Activated CD4-positive, alpha-beta T cell treated with anti-CD3 and anti-CD28 coated beads, Interleukin-2, amount 10 ng/mL, durations not matched to agents 7 days and 5 days (primary cell): ENCODE measurements around the gene MATK. TPM values are rescaled to one million over a fixed set of nuclear protein-coding genes. Genes with fewer than 3 reads are reported as not detected.

ENCODE experiments used
- CTCF ChIA-PET: fragments of 350-600 bp; sonication (Branson Sonifier 250); formaldehyde crosslinking; loops from one replicate; lab custom pipeline; 2021; ENCODE audit warnings: antibody characterized with exemption; lab: Charles Lee
- POLR2A ChIA-PET: fragments of 350-600 bp; sonication (Branson Sonifier 250); formaldehyde crosslinking; loops from one replicate; lab custom pipeline; 2021; ENCODE audit warnings: antibody characterized with exemption; lab: Charles Lee
- DNase-seq: peaks from one replicate; pipeline ENCODE4 v3.0.0-alpha.2; 2020
- H3K27ac Mint-ChIP-seq: one replicate; pipeline ENCODE4 v1.8.0; 2021; ENCODE audit warnings: mild to moderate bottlenecking, moderate library complexity, mixed read lengths
- H3K27me3 Mint-ChIP-seq: one replicate; pipeline ENCODE4 v1.8.0; 2021; ENCODE audit warnings: mixed read lengths
- H3K36me3 Mint-ChIP-seq: one replicate; pipeline ENCODE4 v1.8.0; 2021; ENCODE audit warnings: low read depth, mixed read lengths
- H3K4me1 Mint-ChIP-seq: one replicate; pipeline ENCODE4 v1.8.0; 2021; ENCODE audit warnings: mixed read lengths
- H3K4me3 Mint-ChIP-seq: one replicate; pipeline ENCODE4 v1.8.0; 2021; ENCODE audit warnings: mild to moderate bottlenecking, moderate library complexity, mixed read lengths
- H3K9me3 Mint-ChIP-seq: one replicate; pipeline ENCODE4 v1.8.0; 2021; ENCODE audit warnings: mixed read lengths
- total RNA-seq, 2 experiments: library from RNA; stranded (reverse); gene quantifications; one replicate each; pipeline ENCODE4 v1.2.3, GENCODE V29; 2021

Gene MATK
- total RNA-seq, 2 experiments from 2014 or later: 14.8 to 18.3 TPM

GRCh38 chr19:3813473-3814392, 27.6 kb upstream of the MATK start:
- DNase-seq: peak; percentile 21

GRCh38 chr19:3810708-3811355, 24.7 kb upstream of the MATK start:
- ChIA-PET POLR2A (no interaction called here), CTCF (interaction anchor here (1.8 kb wide), 1 partner anchor 48 kb away, joined by 4 read pairs; the partner anchor contains the start of gene MRPL54)
- Mint-ChIP-seq H3K36me3 (peaks cover 4% of the 10 kb centered on the region), H3K4me1 (peaks cover 32% of the 10 kb centered on the region), H3K9me3 (peaks cover 7% of the 10 kb centered on the region), H3K27ac (no peak overlapping the region), H3K4me3 (no peak overlapping the region), H3K27me3 (no peaks in the 10 kb centered on the region)
- no peak for DNase-seq

More at GRCh38 chr19:3813473-3814392, 27.6 kb upstream of the MATK start:
- POLR2A ChIA-PET: no interaction called here
- Mint-ChIP-seq H3K27ac (peak overlapping the region; percentile 96), H3K9me3 (no peaks in the 10 kb centered on the region), H3K4me3 (peak overlapping the region; percentile 51), H3K27me3 (no peaks in the 10 kb centered on the region), H3K36me3 (peaks cover 4% of the 10 kb centered on the region), H3K4me1 (peaks cover 42% of the 10 kb centered on the region)
- CTCF ChIA-PET: interaction anchor here (0.6 to 2.5 kb wide), 3 partner anchors 8 to 159 kb away, joined by 3 to 20 read pairs (median 4); no protein-coding TSS in a partner anchor

- DNase-seq: no peak
- H3K36me3 Mint-ChIP-seq: peaks cover 4% of the 10 kb centered on the region
- H3K4me1 Mint-ChIP-seq: peaks cover 34% of the 10 kb centered on the region
- peak overlapping the region; percentile 13 for H3K27ac Mint-ChIP-seq
- CTCF ChIA-PET: interaction anchor here (1.2 to 1.8 kb wide), 2 partner anchors 10 to 48 kb away, joined by 4 read pairs; partner anchors contain the start of gene MRPL54
- no peak overlapping the region for H3K4me3 Mint-ChIP-seq
- peaks cover 7% of the 10 kb centered on the region for H3K9me3 Mint-ChIP-seq
- POLR2A ChIA-PET: no interaction called here
- no peaks in the 10 kb centered on the region for H3K27me3 Mint-ChIP-seq
These were observed 23.9 kb upstream of the MATK start for GRCh38 chr19:3809881-3810707.

GRCh38 chr19:3808420-3809143, 22.4 kb upstream of the MATK start:
- H3K27ac Mint-ChIP-seq: peak overlapping the region; percentile 80
- no peaks in the 10 kb centered on the region for H3K27me3 Mint-ChIP-seq
- POLR2A ChIA-PET: no interaction called here
- no peak overlapping the region for H3K4me3 Mint-ChIP-seq
- DNase-seq: no peak
- peaks cover 7% of the 10 kb centered on the region for H3K9me3 Mint-ChIP-seq
- peaks cover 4% of the 10 kb centered on the region for H3K36me3 Mint-ChIP-seq
- CTCF ChIA-PET: interaction anchor here (0.6 to 1.2 kb wide), 4 partner anchors 8 to 179 kb away, joined by 3 to 4 read pairs (median 4); no protein-coding TSS in a partner anchor
- peaks cover 24% of the 10 kb centered on the region for H3K4me1 Mint-ChIP-seq

GRCh38 chr19:3807574-3808354, 21.6 kb upstream of the MATK start:
- H3K4me3 Mint-ChIP-seq: no peak overlapping the region
- peaks cover 7% of the 10 kb centered on the region for H3K9me3 Mint-ChIP-seq
- peaks cover 4% of the 10 kb centered on the region for H3K36me3 Mint-ChIP-seq
- POLR2A ChIA-PET: no interaction called here
- CTCF ChIA-PET: interaction anchor here (1.2 kb wide), 1 partner anchor 14 kb away, joined by 4 read pairs; no protein-coding TSS in a partner anchor
- peak overlapping the region; percentile 80 for H3K27ac Mint-ChIP-seq
- no peak for DNase-seq
- no peaks in the 10 kb centered on the region for H3K27me3 Mint-ChIP-seq
- H3K4me1 Mint-ChIP-seq: peaks cover 18% of the 10 kb centered on the region

GRCh38 chr19:3807131-3807480, 20.9 kb upstream of the MATK start:
- peaks cover 14% of the 10 kb centered on the region for H3K4me1 Mint-ChIP-seq
- H3K36me3 Mint-ChIP-seq: no peaks in the 10 kb centered on the region
- H3K4me3 Mint-ChIP-seq: no peak overlapping the region
- POLR2A ChIA-PET: no interaction called here
- peaks cover 7% of the 10 kb centered on the region for H3K9me3 Mint-ChIP-seq
- CTCF ChIA-PET: no interaction called here
- DNase-seq: no peak
- H3K27me3 Mint-ChIP-seq: no peaks in the 10 kb centered on the region
- no peak overlapping the region for H3K27ac Mint-ChIP-seq

GRCh38 chr19:3805859-3806258, 19.7 kb upstream of the MATK start:
- CTCF ChIA-PET: no interaction called here
- POLR2A ChIA-PET: no interaction called here
- H3K27ac Mint-ChIP-seq: no peak overlapping the region
- no peak for DNase-seq
- no peak overlapping the region for H3K4me3 Mint-ChIP-seq
- no peaks in the 10 kb centered on the region for H3K36me3 Mint-ChIP-seq
- H3K27me3 Mint-ChIP-seq: peaks cover 2% of the 10 kb centered on the region
- peaks cover 22% of the 10 kb centered on the region for H3K4me1 Mint-ChIP-seq
- peaks cover 7% of the 10 kb centered on the region for H3K9me3 Mint-ChIP-seq

- peaks cover 2% of the 10 kb centered on the region for H3K27me3 Mint-ChIP-seq
- DNase-seq: no peak
- CTCF ChIA-PET: interaction anchor here (0.9 to 1.0 kb wide), 2 partner anchors 10 to 21 kb away, joined by 3 to 5 read pairs; no protein-coding TSS in a partner anchor
- POLR2A ChIA-PET: no interaction called here
- H3K4me1 Mint-ChIP-seq: peaks cover 23% of the 10 kb centered on the region
- H3K27ac Mint-ChIP-seq: no peak overlapping the region
- no peak overlapping the region for H3K4me3 Mint-ChIP-seq
- no peaks in the 10 kb centered on the region for H3K36me3 Mint-ChIP-seq
- H3K9me3 Mint-ChIP-seq: peaks cover 7% of the 10 kb centered on the region
These were observed 18.2 kb upstream of the MATK start for GRCh38 chr19:3804429-3804828.

GRCh38 chr19:3803986-3804385, 17.8 kb upstream of the MATK start:
- Mint-ChIP-seq H3K36me3 (no peaks in the 10 kb centered on the region), H3K4me1 (peaks cover 27% of the 10 kb centered on the region), H3K27me3 (peaks cover 2% of the 10 kb centered on the region), H3K27ac (no peak overlapping the region), H3K9me3 (peaks cover 7% of the 10 kb centered on the region), H3K4me3 (no peak overlapping the region)
- POLR2A ChIA-PET: no interaction called here
- CTCF ChIA-PET: interaction anchor here (0.9 to 1.0 kb wide), 2 partner anchors 10 to 20 kb away, joined by 3 to 5 read pairs; no protein-coding TSS in a partner anchor
- DNase-seq: no peak

- Mint-ChIP-seq H3K27me3 (peaks cover 2% of the 10 kb centered on the region), H3K9me3 (peaks cover 7% of the 10 kb centered on the region), H3K4me3 (no peak overlapping the region), H3K4me1 (peaks cover 33% of the 10 kb centered on the region), H3K36me3 (no peaks in the 10 kb centered on the region), H3K27ac (no peak overlapping the region)
- CTCF ChIA-PET: interaction anchor here (1.0 kb wide), 1 partner anchor 9 kb away, joined by 5 read pairs; no protein-coding TSS in a partner anchor
- no peak for DNase-seq
- POLR2A ChIA-PET: no interaction called here
These were observed 17.1 kb upstream of the MATK start for GRCh38 chr19:3803114-3803888.
